Gastrocnemius medialis (tissue), 4 donors: Measurements from ENCODE around the gene RDH11. TPM values are rescaled to one million over a fixed set of nuclear protein-coding genes. Genes with fewer than 3 reads are reported as not detected.

Experiments
- ATAC-seq, 2 donors: fragments of 150-250 bp; one replicate each; pipeline ENCODE4 v1.9.1; 2016
- DNase-seq, 2 donors: peaks; one replicate each; pipeline ENCODE4 v3.0.0-alpha.2; 2019
- H3K27ac ChIP-seq, 4 donors: fragments of 200-600 bp; sonication (generic); 1 replicate in 1 of 4; 2 replicates in 3 of 4; pipeline ENCODE4 v1.5.1; 2016 to 2018; ENCODE audit warnings: mild to moderate bottlenecking in 2 of 4, moderate library complexity in 1 of 4
- H3K27me3 ChIP-seq, 3 donors: fragments of 200-600 bp; sonication (generic) in 2 of 3; 1 replicate in 1 of 3; 2 replicates in 2 of 3; pipeline versions ENCODE4 v1.5.1 to v1.6.0; 2016 to 2019; ENCODE audit warnings: mild to moderate bottlenecking in 1 of 3, moderate library complexity in 1 of 3
- H3K36me3 ChIP-seq, 2 donors: fragments of 200-600 bp; sonication (generic) in 1 of 2; one replicate each; pipeline ENCODE4 v1.5.1; 2017 to 2018
- H3K4me1 ChIP-seq, 2 donors: fragments of 200-600 bp; sonication (generic) in 1 of 2; one replicate each; pipeline ENCODE4 v1.5.1; 2016 to 2017; ENCODE audit warnings: mild to moderate bottlenecking in 2 of 2
- H3K4me3 ChIP-seq, 4 donors: fragments of 200-600 bp; sonication (generic) in 3 of 4; 1 replicate in 1 of 4; 2 replicates in 3 of 4; pipeline ENCODE4 v1.5.1; 2016 to 2019; ENCODE audit warnings: mild to moderate bottlenecking in 2 of 4
- H3K9me3 ChIP-seq, 3 donors: fragments of 200-600 bp; sonication (generic) in 2 of 3; 1 replicate in 1 of 3; 2 replicates in 2 of 3; pipeline ENCODE4 v1.5.1; 2016 to 2019
- CTCF ChIP-seq, 5 experiments: fragments of 450-650 bp in 3 of 5; fragments of 200-600 bp in 2 of 5; sonication (generic) in 2 of 5; IDR thresholded peaks in 4 of 5; conservative IDR thresholded peaks in 1 of 5; 1 replicate in 4 of 5; 2 replicates in 1 of 5; pipeline ENCODE4 v1.5.1; 2016 to 2019; ENCODE audit warnings: antibody characterized with exemption in 5 of 5, mild to moderate bottlenecking in 3 of 5, moderate library complexity in 3 of 5
- POLR2A ChIP-seq, 2 donors: fragments of 450-650 bp; IDR thresholded peaks; one replicate each; pipeline ENCODE4 v1.6.1; 2017; ENCODE audit warnings: antibody characterized with exemption in 2 of 2, mild to moderate bottlenecking in 2 of 2, moderate library complexity in 2 of 2
- in situ Hi-C, 4 donors: fragments of 200-750 bp; cut with MboI; loops; one replicate each; pipeline versions ENCODE4 v1.15.0 to v1.8.0; 2017; ENCODE audit warnings: low sequenced_read_pairs in 4 of 4
- intact Hi-C: fragments of 100-400 bp; cut with DNase I; formaldehyde crosslinking; loops from one replicate; pipeline ENCODE4 v1.15.1; 2023; ENCODE audit warnings: low total_unique reads
- total RNA-seq, 4 donors: library from RNA; depleted of rRNA; stranded (reverse); fragments of >200 nt; gene quantifications; one replicate each; pipeline versions ENCODE4 v1.1.0 to v1.2.3, GENCODE V29; 2016

The RDH11 gene
- total RNA-seq, 4 donors from 2014 or later, result 6.6 to 8.3 (median 7.5) TPM

- H3K4me1 ChIP-seq, result peaks cover 5 to 8% of the 10 kb centered on the region in 2 donors
- TF ChIP-seq POLR2A (IDR thresholded peaks at IDR 0.05), result no peak
- no peak for TF ChIP-seq CTCF (IDR thresholded peaks at IDR 0.05 in 4 of 5, conservative IDR thresholded peaks at IDR 0.05 in 1 of 5)
- H3K27ac ChIP-seq, result peak overlapping the region in 1 of 4 donors; percentile 48
- H3K4me3 ChIP-seq, result no peak overlapping the region
- ATAC-seq, result no peak
- intact Hi-C loops, result no loop called here
- no peaks in the 10 kb centered on the region for H3K27me3 ChIP-seq
- DNase-seq, result no peak
- peaks cover 5 to 99% of the 10 kb centered on the region in 2 donors for H3K36me3 ChIP-seq
- H3K9me3 ChIP-seq, result no peaks in the 10 kb centered on the region
- in situ Hi-C loops, result no loop called here
These were observed 43.4 kb downstream of the RDH11 start for GRCh38 chr14:67652189-67652588.

GRCh38 chr14:67650694-67651093 lies 44.9 kb downstream of the RDH11 start:
- ATAC-seq, result peak; percentile 27 to 48
- in situ Hi-C loops, result no loop called here
- Histone ChIP-seq H3K36me3 (peaks cover 5 to 99% of the 10 kb centered on the region in 2 donors), H3K4me1 (peaks cover 5 to 10% of the 10 kb centered on the region in 2 donors), H3K4me3 (no peak overlapping the region), H3K27ac (peak overlapping the region in 3 of 4 donors; percentile 1 to 57 (median 48)), H3K9me3 (no peaks in the 10 kb centered on the region), H3K27me3 (no peaks in the 10 kb centered on the region)
- no peak for DNase-seq
- no peak for TF ChIP-seq CTCF (IDR thresholded peaks at IDR 0.05 in 4 of 5, conservative IDR thresholded peaks at IDR 0.05 in 1 of 5)
- TF ChIP-seq POLR2A (IDR thresholded peaks at IDR 0.05), result no peak
- intact Hi-C loops, result no loop called here

- intact Hi-C loops (no loop called here), in situ Hi-C loops (no loop called here)
- Histone ChIP-seq H3K4me1 (peaks cover 8 to 16% of the 10 kb centered on the region in 2 donors), H3K27me3 (no peaks in the 10 kb centered on the region), H3K4me3 (no peak overlapping the region), H3K36me3 (peaks cover 5 to 96% of the 10 kb centered on the region in 2 donors), H3K9me3 (no peaks in the 10 kb centered on the region), H3K27ac (peak overlapping the region in 2 of 4 donors; percentile 48 to 57)
- ATAC-seq, result no peak
- DNase-seq, result no peak
- TF ChIP-seq CTCF (IDR thresholded peaks at IDR 0.05 in 4 of 5, conservative IDR thresholded peaks at IDR 0.05 in 1 of 5) (no peak), POLR2A (IDR thresholded peaks at IDR 0.05) (no peak)
These were observed 45.4 kb downstream of the RDH11 start for GRCh38 chr14:67650151-67650550.

- in situ Hi-C loops, result no loop called here
- no peak for DNase-seq
- no peak for ATAC-seq
- no peak overlapping the region for H3K4me3 ChIP-seq
- intact Hi-C loops, result no loop called here
- no peaks in the 10 kb centered on the region for H3K27me3 ChIP-seq
- H3K36me3 ChIP-seq, result peaks cover 5 to 70% of the 10 kb centered on the region in 2 donors
- H3K27ac ChIP-seq, result peak overlapping the region; percentile 78 to 89 (median 83)
- H3K4me1 ChIP-seq, result peaks cover 8 to 13% of the 10 kb centered on the region in 2 donors
- TF ChIP-seq CTCF (IDR thresholded peaks at IDR 0.05 in 4 of 5, conservative IDR thresholded peaks at IDR 0.05 in 1 of 5) (no peak), POLR2A (IDR thresholded peaks at IDR 0.05) (no peak)
- no peaks in the 10 kb centered on the region for H3K9me3 ChIP-seq
These were observed 49.4 kb downstream of the RDH11 start for GRCh38 chr14:67646131-67646530.

GRCh38 chr14:67645414-67645813 lies 50.1 kb downstream of the RDH11 start:
- TF ChIP-seq POLR2A (IDR thresholded peaks at IDR 0.05), result no peak
- TF ChIP-seq CTCF (IDR thresholded peaks at IDR 0.05 in 4 of 5, conservative IDR thresholded peaks at IDR 0.05 in 1 of 5), result no peak
- no peak for DNase-seq

More at GRCh38 chr14:67645414-67645813, 50.1 kb downstream of the RDH11 start:
- Histone ChIP-seq H3K9me3 (no peaks in the 10 kb centered on the region), H3K4me1 (peaks cover 8 to 13% of the 10 kb centered on the region in 2 donors), H3K27me3 (no peaks in the 10 kb centered on the region), H3K27ac (peak overlapping the region; percentile 78 to 89 (median 83)), H3K4me3 (no peak overlapping the region), H3K36me3 (peaks cover 5 to 63% of the 10 kb centered on the region in 2 donors)
- intact Hi-C loops, result loop anchor here (2.0 kb wide), 1 partner anchor 23 kb away; no protein-coding TSS in a partner anchor
- ATAC-seq, result no peak
- in situ Hi-C loops, result no loop called here
